HL-60/S4 treated with retinoic acid at 250 ng/mL for 4 days and 3 days (cell line): ENCODE measurements around the gene CCRL2.
"Not testable (repeated sequence)": the region's sequence is repeated elsewhere in the genome, so short reads cannot be mapped to it uniquely, and the experiment has no call there.

Experiments
- in situ Hi-C: fragments of 300-500 bp; cut with MboI; formaldehyde crosslinking; loops from 2 replicates; pipeline ENCODE4 v1.7.0; 2022; ENCODE audit warnings: low sequenced_read_pairs

Gene CCRL2

DNA sequence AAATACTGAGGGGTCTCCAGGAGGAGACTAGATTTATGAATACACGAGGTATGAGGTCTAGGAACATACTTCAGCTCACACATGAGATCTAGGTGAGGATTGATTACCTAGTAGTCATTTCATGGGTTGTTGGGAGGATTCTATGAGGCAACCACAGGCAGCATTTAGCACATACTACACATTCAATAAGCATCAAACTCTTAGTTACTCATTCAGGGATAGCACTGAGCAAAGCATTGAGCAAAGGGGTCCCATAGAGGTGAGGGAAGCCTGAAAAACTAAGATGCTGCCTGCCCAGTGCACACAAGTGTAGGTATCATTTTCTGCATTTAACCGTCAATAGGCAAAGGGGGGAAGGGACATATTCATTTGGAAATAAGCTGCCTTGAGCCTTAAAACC, 31.8 kb upstream of the CCRL2 start:
- in situ Hi-C loops = no loop called here

DNA sequence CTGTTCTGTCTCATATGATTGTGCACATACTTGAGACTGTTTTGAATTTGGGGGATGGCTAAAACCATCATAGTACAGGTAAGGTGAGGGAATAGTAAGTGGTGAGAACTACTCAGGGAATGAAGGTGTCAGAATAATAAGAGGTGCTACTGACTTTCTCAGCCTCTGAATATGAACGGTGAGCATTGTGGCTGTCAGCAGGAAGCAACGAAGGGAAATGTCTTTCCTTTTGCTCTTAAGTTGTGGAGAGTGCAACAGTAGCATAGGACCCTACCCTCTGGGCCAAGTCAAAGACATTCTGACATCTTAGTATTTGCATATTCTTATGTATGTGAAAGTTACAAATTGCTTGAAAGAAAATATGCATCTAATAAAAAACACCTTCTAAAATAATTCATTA, 31.2 kb upstream of the CCRL2 start:
- in situ Hi-C loops = no loop called here

DNA sequence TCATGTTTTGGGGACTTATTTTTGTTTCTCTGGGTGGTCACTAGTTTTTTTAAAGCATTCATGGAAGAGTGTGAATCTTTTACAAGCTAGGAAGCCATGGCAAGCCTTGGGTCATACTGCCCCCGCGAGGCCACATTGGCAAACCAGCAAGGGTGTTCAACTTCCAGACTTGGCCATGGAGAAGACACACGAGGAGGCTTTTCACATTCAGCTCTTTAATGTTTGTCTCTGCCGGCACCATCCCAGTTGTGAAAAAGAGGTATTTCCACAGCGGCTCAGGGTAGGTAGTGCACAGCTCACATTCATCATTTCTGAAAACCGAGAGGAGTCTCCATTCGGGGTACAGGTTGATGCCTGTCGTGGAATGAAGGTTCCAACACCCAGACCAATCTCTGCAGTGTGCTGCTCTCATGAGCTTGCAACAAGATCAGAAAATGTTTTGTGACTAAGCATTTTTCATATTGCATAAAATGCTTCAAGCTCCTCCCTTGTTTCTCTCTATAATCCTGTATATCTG, 28.6 kb upstream of the CCRL2 start:
- in situ Hi-C loops = no loop called here

DNA sequence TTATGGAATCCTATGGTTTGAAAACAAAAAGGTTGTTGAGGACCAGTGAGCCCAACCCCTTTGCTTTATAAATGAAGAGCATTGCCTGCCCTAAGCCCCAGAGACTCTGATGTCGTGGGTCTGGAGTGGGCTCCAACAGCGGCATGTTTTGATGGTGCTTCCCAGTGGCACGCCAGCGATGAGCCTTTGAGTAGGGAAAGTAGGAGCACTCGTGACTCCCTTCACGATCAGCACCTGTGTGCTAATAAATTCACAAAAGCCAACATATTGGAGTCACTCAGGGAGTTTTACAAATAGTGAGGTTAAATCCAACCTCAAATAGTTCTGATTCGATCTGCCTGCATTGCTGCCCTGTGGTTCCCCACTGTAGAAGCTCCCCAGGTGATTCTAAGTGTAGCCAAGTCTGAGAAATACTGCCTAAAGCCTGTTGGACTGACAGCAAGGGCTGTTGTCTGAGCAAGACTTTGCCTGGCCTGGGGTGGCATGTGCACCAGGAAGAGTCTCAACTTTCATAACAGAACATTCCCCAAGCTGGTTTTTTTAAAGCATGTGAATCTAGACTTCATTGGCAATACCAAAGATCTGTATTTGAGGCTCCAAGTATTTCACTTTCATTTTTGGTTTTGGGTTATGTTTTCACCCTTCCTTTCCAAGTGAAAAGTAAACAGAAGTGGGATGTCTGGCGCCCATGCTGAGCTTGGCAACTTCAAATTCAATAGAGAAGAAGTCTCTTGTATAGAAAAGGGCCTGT, 26.4 kb upstream of the CCRL2 start:
- in situ Hi-C loops = no loop called here

DNA sequence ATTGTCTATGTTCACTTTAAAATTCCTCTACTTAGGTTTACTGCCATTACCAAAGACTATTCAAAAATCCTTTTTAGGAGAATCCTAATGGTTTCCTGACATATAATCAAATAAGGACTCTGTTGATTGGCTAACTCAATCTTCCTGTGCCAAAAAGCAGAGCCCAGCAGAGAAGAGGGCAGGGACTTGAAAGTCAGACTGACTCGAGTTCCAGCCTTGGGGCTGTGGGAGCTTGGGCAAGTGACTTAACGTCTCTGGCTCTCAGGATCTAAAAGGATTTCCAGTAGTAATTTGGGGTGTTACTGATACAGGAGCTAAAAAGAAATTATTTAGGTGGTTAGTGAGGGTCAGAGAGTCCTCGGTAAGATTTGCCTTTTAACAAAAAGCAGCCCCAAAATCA, 25.4 kb upstream of the CCRL2 start:
- in situ Hi-C loops = no loop called here

DNA sequence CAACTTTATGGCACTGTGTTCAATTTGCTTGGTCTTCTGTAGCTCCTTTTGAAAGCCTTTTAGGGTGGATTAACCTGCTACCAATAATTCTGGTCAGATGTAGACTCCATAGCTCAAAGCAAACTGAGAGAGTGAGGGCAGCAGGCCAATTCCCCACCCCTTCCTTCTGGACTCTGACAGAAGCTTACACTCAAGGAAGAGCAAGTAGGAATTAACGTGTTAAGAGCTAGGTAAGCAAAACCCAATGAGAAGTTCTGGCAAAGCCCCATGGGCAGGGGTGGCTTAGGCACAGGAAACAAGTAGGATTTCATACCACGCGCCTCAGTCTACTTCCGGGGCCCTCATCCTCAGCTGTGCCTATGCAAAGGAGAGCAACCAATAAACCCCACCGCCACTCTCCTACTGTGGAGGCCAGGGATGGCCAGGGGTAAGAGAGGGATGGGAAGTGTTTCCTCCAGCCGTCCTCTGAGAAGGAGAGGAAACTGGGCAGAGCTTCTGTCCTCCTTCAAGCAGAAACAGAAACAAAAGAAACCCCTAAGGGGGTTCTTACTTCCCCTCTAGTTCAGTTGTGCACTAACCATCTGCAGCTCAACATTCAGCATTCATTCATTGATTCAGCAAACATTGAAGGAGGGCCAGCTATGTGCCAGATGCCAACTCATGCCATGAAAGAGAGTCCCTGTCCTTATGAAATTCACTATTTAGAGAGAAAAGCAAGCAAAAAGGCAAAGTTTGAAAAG, 23.7 kb upstream of the CCRL2 start:
- in situ Hi-C loops = no loop called here

DNA sequence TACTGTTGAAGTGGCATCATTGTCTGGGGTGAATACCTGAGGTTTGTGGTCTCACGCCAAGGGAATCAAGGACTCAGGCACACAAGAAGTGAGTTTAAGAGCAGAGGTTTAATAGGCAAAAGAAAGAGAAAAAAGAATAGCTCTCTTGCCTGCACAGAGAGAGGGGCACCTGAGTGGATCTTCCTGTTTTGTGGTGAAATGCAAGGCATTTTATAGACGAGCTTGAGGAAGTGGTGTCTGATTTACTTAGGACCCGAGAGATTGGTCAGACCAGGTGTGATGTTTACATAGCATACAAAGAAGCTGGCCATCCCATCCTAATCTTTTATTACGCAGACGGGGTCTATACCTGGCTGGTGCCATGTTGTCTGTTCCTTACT, 23.1 kb upstream of the CCRL2 start:
- in situ Hi-C loops = no loop called here

DNA sequence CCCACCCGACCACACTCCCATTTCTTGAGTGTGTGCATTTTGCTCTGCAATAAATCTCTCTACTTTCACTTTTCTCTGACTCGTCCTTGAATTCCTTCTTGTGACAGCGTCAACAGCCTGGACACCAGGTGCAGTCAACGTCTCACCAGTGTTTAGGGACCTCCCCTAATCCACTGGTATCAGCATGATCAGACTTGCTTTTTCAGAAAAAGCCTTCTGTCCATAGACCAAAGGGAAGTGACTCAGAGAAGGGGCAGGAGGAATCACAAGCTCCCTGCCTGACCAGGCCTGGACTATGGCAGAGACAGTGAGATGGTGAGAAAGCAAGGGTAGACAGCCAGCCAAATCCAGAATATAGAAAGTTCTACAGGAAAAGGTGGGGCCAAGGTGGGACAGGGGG, 20.9 kb upstream of the CCRL2 start:
- in situ Hi-C loops = no loop called here

DNA sequence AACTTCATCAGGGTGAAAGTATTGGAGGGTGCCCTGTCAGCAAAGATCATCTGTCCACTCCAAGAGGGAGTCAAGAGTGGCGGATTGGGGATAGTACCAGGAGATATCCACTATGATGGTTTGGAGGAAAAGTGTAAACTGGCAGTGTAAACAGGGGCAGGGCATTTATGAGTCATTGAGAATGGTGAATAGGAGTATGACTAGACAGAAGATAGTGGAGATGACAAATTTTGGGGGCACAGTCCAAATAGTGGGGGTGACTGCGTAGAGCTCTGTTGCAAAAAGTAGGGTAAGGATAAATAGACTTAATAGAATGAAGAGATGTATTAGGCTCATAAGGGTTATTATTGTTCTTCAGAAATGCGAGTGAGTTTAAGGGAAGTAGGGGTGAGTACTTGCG, 18.2 kb upstream of the CCRL2 start:
- in situ Hi-C loops = not testable (repeated sequence)

DNA sequence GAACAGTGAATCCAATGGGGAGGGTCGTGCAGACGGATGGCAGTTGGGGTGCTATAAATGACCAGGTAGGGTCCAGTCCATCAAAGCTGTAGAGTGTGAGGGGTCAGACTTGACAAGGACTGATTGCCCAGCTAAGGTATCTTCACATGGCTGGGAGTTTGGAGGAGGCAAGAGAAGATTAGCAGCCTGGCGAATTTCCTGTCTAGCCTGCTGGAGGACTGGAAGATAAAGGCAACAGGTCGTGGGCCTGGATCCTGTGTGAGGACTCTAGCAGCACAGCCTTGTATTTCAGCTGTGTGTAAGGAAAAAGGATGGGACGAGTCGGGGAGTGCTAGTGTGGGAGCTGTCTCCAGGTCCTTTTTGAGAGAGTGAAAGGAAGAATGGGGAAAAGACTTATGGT, 17.8 kb upstream of the CCRL2 start:
- in situ Hi-C loops = no loop called here

DNA sequence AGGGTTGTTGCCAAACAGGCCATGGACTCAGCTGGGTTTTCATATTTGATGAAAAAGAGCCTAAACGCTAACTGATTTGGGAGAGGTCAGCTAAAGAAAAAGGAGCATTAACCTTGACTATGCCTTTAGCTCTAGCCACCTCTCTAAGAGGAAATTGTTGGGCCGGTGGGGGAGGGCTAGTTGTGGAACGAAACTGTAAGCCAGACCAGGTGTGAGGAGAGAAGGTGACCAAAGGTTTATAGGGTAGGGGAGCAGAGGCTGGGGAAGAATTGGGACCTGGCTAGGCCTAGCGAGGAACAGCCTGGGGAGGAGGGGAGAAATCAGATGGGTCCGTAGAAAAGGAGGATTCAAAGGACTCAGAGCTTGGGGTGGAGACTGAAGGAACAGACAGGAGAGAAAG, 15.5 kb upstream of the CCRL2 start:
- in situ Hi-C loops = not testable (repeated sequence)

DNA sequence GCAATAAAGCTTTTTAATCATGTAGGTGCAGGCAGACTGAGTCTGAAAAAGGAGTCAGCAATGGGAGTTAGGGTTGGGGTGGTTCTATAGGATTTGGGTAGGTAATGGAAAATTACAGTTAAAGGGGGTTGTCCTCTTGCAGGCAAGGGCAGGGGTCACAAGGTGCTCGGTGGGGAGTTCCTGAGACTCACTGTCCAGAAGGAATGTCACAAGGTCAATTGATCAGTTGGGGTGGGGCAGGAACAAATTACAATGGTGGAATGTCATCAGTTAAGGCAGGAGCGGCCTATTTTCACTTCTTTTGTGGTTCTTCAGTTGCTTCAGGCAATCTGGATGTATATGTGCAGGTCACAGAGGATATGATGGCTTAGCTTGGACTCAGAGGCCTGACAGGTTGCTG, 14.0 kb upstream of the CCRL2 start:
- in situ Hi-C loops = no loop called here

DNA sequence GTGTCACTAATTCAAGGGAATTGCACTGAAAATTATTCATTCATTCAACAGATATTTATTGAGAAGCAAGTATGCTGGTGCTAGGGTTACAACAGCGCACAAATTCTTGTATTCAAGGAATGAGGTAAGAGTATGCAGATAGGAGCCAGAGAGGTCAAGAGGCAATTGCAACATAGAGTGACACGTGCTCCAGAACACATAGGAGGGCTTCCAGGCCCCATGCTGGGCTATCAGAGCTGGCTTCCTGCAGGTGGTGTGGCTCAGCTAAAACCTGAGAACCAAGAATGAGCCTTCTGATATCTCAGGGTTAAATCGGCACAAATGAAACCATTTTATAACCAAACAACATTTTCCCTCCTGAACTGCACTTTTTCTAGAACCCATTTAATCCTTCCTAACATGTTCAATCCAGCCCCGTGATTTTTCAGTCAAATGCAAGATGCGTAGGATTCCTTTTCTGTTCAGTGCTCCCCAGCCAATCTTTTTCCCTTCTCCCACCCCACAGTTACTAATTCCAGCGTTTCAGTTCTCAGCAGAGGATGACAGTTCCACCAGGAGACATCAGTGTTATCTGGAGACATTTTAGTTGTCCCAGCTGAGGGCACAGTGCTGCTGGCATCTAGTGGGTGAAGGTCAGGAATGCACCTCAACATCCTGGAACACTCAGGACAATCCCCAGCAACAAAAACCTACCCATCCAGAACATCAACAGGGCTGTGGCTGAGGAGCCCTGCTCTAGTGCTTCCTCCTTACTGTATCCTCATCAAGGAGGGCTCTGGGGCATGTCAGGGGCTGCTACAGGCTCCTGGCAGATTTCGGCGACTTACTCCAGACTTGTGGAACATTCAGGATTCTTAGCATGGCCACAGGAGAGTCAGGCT, 13.3 kb upstream of the CCRL2 start:
- in situ Hi-C loops = no loop called here

DNA sequence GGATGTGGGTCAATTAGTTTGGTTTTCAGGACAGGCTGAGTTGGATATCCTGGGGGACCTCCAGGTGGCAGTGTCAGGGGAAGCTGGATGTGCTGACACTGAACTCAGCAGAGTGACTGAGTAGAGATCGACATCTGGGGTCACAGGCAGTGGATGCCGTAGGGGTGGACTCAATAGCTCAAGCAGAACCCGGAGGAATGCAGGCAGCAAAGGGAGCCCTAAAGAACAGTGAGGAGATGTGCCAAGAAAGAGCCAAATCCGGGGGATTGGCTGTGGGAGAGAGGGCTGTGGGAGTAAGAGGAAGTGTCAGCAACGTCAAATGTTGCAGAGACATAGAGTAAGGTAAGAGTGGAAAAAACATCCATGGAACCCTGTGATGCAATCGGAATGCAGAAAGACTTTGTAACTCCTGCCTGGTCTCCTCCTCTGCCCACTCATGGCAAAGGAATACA, 11.8 kb upstream of the CCRL2 start:
- in situ Hi-C loops = no loop called here

DNA sequence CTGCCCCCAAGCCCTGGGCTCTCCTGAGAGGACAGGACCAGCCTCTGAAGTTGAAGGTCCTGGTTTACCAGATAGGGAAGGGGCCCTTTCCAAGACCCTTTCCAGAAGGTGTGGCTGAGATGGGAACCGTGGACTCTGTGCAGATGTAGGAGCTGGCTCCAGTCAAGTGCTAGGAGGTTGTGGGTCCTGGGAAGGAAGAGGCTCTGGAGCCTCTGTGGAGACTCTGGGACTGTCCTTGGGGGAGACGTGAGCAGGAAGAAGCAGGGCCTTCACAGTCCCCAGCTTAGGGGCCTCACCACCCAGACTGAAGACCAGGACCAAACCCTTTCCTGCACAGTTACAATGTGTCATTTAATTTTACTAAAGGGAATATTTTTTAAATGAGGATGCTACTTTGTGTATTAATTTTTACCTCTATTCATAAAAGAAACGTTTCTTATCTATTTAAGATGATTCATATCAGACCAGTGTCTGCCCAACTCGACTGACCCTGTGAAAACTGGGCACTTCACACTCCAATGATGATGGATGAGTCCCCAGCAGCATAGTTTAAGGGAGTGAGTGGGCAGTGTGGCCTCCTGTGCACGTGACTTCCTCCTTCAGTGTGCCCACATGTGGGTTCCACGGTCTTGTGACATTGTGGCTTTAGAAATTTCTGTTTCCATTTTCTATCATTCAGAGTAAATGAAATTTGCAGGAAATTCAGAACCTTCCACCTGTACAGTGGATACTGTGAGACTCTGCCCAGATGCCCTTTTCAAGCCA, 11.1 kb upstream of the CCRL2 start:
- in situ Hi-C loops = no loop called here

DNA sequence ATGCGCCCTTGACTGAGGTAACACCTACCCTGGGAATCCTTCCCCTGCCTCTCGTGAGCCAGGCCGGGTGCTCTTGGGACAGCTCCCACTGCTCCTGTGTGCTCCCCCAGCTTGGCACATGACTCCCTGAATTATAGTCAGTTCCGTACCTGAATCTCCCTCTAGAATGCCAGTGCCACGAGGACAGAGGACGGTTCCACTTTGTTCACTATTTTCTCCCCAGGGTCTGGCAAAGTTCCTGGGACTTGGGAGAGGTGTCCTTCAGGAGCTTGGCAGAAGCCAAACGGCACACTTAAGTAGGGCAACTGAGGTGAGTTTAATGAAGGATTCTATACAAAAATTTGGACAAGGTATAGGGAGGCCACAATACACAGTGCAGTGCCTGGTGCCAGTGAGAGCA, 9.9 kb upstream of the CCRL2 start:
- in situ Hi-C loops = no loop called here

DNA sequence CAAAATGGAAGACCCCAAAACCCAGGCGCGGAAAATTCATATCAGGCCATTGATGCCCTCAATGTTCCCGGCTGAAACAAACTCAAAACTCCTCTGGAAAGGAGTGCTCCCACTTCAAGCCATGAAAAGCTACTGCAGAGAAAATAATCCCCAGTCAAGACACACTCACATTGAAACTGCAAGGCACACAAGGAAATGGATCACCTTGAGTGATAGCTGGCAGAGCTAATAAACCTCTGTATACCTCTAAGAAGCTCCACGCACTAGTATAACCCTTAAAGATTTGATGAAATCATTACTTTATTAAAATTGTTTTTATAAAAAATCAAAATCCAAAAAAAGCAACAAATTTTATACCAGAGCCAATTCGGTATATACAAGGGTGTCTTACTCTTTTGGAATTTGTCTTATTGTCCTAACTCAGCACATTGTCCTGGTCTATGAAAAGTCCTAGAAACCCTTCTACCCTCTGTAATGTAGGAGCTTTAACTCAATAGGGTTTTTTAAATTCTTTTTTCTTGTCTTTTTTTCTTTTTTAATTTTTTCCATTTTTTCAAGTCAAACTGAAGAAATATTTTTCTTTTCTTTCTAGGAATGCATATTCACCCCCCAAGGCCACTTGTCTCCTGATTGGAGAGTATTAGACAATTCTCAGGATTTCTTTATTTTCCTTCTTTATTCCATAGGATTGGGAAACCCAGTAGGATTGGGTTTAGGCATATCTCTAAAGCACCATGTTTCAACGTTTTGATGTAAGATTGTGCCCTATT, 8.7 kb upstream of the CCRL2 start:
- in situ Hi-C loops = no loop called here

DNA sequence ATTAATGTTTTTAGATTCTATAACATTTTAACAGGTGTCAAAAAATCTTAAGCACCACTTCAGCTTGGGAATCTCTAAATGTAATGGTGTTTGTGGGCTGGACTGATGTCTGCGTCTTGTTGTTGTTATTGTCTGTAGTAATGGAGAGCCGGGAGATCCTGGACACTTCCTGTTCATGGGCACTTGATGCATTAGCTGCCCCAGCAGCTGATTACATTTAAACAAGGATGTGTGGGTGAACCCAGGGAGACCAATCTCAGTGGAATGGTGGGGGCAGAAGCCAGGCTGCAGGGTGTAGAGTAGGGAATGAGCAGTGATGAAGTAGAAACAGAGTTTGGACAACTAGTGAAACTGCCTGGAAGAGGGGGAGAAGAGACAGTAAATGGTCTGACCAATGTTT, 8.0 kb upstream of the CCRL2 start:
- in situ Hi-C loops = no loop called here

DNA sequence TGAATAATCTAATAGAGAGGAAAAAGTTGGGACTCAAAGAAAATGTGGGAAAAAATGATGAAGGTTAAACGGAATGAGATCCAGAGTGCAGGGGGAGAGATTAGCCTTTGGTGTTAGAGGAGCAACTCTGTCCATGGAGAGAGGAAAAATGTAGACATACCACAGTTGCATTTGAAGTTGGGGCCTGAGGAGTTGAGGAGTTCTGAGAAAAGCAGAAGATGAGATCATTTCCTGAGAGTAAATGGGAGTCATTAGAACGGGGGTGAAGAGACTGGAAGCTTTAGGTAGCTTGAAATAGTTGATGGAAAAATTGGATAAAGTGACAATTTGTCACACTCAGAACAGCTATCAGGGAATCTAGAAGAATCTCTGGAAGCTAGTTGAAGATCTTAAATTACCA, 7.5 kb upstream of the CCRL2 start:
- in situ Hi-C loops = no loop called here
